Liver (tissue), 9 donors: ENCODE data around the gene ERBB3. TPM values are rescaled to one million over a fixed set of nuclear protein-coding genes. Genes with fewer than 3 reads are reported as not detected.

ENCODE experiments used
- DNase-seq: peaks from one replicate; pipeline ENCODE4 v3.0.0-alpha.2; 2017; ENCODE audit warnings: low spot score
- H3K27ac ChIP-seq, 2 donors: one replicate each; pipeline ENCODE4 v1.7.0; 2013; ENCODE audit warnings: inconsistent platforms in 2 of 2, low read length in 2 of 2, control low read depth in 1 of 2, low read depth in 1 of 2, mild to moderate bottlenecking in 1 of 2
- H3K27me3 ChIP-seq, 4 donors: one replicate each; pipeline versions ENCODE4 v1.6.1 to v1.7.0; 2013; ENCODE audit warnings: low read length in 3 of 4, inconsistent platforms in 1 of 4, mild to moderate bottlenecking in 1 of 4, moderate library complexity in 1 of 4; ENCODE audit not compliant: control insufficient read depth in 4 of 4, insufficient read depth in 4 of 4
- H3K36me3 ChIP-seq, 4 donors: one replicate each; pipeline versions ENCODE4 v1.6.1 to v1.7.0; 2013; ENCODE audit warnings: low read length in 3 of 4, mild to moderate bottlenecking in 3 of 4, low read depth in 1 of 4, moderate library complexity in 1 of 4; ENCODE audit not compliant: control insufficient read depth in 4 of 4, insufficient read depth in 3 of 4
- H3K4me1 ChIP-seq, 4 donors: one replicate each; pipeline versions ENCODE4 v1.6.1 to v1.7.0; 2013; ENCODE audit warnings: low read length in 3 of 4, mild to moderate bottlenecking in 3 of 4, moderate library complexity in 1 of 4; ENCODE audit not compliant: control insufficient read depth in 4 of 4, insufficient read depth in 4 of 4
- H3K4me3 ChIP-seq, 3 donors: one replicate each; pipeline versions ENCODE4 v1.6.1 to v1.7.0; 2013; ENCODE audit warnings: low read length in 3 of 3, control low read depth in 1 of 3, low read depth in 1 of 3, mild to moderate bottlenecking in 1 of 3
- H3K9ac ChIP-seq, 2 donors: one replicate each; pipeline ENCODE4 v1.7.0; 2013; ENCODE audit warnings: low read length in 2 of 2, mild to moderate bottlenecking in 2 of 2, moderate library complexity in 2 of 2, control low read depth in 1 of 2, low read depth in 1 of 2
- H3K9me3 ChIP-seq, 4 donors: one replicate each; pipeline versions ENCODE4 v1.6.1 to v1.7.0; 2013; ENCODE audit warnings: low read length in 3 of 4; ENCODE audit not compliant: control insufficient read depth in 4 of 4
- HNF4A ChIP-seq, 2 donors: conservative IDR thresholded peaks; 2 replicates each; pipeline ENCODE4 v1.6.1; 2016; ENCODE audit warnings: antibody characterized with exemption in 2 of 2, mild to moderate bottlenecking in 2 of 2
- HNF4G ChIP-seq: IDR thresholded peaks from 2 replicates; pipeline ENCODE4 v1.6.1; 2016; ENCODE audit warnings: antibody characterized with exemption
- NR2F2 ChIP-seq: IDR thresholded peaks from 2 replicates; pipeline ENCODE4 v1.6.1; 2016; ENCODE audit warnings: antibody characterized with exemption
- RAD21 ChIP-seq, 2 donors: IDR thresholded peaks; 2 replicates each; pipeline ENCODE4 v1.6.1; 2016; ENCODE audit warnings: antibody characterized with exemption in 2 of 2, mild to moderate bottlenecking in 2 of 2
- REST ChIP-seq: IDR thresholded peaks from 2 replicates; pipeline ENCODE4 v1.6.1; 2016; ENCODE audit warnings: antibody characterized with exemption, mild to moderate bottlenecking
- RXRA ChIP-seq, 2 donors: IDR thresholded peaks; 2 replicates each; pipeline ENCODE4 v1.6.1; 2017 to 2018; ENCODE audit warnings: antibody characterized with exemption in 2 of 2, mild to moderate bottlenecking in 1 of 2
- SP1 ChIP-seq: IDR thresholded peaks from 2 replicates; pipeline ENCODE4 v1.6.1; 2018; ENCODE audit warnings: antibody characterized with exemption, mild to moderate bottlenecking
- YY1 ChIP-seq: IDR thresholded peaks from 2 replicates; pipeline ENCODE4 v1.6.1; 2016; ENCODE audit warnings: antibody characterized with exemption, mild to moderate bottlenecking
- ZBTB33 ChIP-seq: IDR thresholded peaks from 2 replicates; pipeline ENCODE4 v1.6.1; 2016; ENCODE audit warnings: antibody characterized with exemption
- WGBS: extraction: QIAGEN DNeasy Blood & Tissue Kit; methylation state at CpG from one replicate; pipeline ENCODE4 v1.1.7; 2013; 5-methylcytosine and 5-hydroxymethylcytosine counted together
- polyA plus RNA-seq, 2 donors: library from polyadenylated mRNA; stranded (reverse) in 1 of 2; unstranded in 1 of 2; fragments of 200-250 nt in 1 of 2; fragments of >200 nt in 1 of 2; fragmentation: Nextera tagmentation in 1 of 2; extraction: Ambion mirVana in 1 of 2; gene quantifications; one replicate each; pipeline versions ENCODE4 v1.2.1 to v1.2.3, GENCODE V29; 2013 to 2015
- total RNA-seq, 2 donors: library from RNA; depleted of rRNA; stranded (reverse); fragments of >200 nt; gene quantifications; one replicate each; pipeline ENCODE4 v1.2.3, GENCODE V29; 2014
- TF ChIP-seq, protein P1 (sequence below): IDR thresholded peaks from 2 replicates; pipeline ENCODE4 v1.6.1; 2016; ENCODE audit warnings: antibody characterized with exemption
- donor health status: healthy.
- donor health status: healthy.
- donor health status: healthy.
- donor health status: healthy.
- donor health status: healthy.

Gene ERBB3
- total and polyA plus RNA-seq, 4 donors = 32.4 to 141 (median 51.6) TPM

DNA sequence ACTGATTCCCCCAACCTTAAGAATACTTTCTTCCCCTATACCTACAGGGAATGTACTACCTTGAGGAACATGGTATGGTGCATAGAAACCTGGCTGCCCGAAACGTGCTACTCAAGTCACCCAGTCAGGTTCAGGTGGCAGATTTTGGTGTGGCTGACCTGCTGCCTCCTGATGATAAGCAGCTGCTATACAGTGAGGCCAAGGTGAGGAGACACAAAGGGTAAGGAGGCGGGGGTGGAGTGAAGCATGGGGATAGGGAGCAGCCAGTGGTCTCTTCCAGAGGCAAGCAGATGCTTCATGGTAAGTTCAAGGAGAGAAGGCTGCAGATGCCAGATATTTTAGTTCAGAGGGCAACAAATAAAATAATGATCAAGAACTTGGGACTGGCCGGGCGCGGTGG lies 17.8 kb downstream of the ERBB3 start:
- no peak for DNase-seq
- no peak overlapping the region for H3K27ac ChIP-seq
- no peaks in the 10 kb centered on the region for H3K4me1 ChIP-seq
- 92% methylated on average over 6 of the region's 6 CpGs for WGBS
- no peak overlapping the region for H3K9ac ChIP-seq
- H3K27me3 ChIP-seq = no peaks in the 10 kb centered on the region
- H3K4me3 ChIP-seq = no peak overlapping the region
- peaks cover 19 to 79% (median 64%) of the 10 kb centered on the region in 4 donors for H3K36me3 ChIP-seq
- no peaks in the 10 kb centered on the region for H3K9me3 ChIP-seq
- no peak for TF ChIP-seq SP1
- no peak for TF ChIP-seq ZBTB33
- TF ChIP-seq, protein P1, sequence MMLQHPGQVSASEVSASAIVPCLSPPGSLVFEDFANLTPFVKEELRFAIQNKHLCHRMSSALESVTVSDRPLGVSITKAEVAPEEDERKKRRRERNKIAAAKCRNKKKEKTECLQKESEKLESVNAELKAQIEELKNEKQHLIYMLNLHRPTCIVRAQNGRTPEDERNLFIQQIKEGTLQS = no peak
- no peak for TF ChIP-seq HNF4G
- TF ChIP-seq RXRA (IDR thresholded peaks at IDR 0.05) = no peak

DNA sequence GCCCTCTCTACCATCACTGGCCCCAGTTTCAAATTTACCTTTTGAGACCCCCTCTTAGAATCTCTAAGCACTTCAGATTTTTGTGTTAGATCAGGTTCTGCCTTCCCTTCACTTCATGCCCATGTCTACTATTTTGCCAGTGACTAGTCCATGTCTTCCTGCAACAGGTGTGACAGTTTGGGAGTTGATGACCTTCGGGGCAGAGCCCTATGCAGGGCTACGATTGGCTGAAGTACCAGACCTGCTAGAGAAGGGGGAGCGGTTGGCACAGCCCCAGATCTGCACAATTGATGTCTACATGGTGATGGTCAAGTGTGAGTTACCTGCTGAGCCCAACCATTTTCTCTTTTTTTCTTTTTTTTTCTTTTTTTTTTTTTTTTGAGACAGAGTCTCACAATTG lies 18.6 kb downstream of the ERBB3 start:
- Histone ChIP-seq H3K9me3 (no peaks in the 10 kb centered on the region), H3K4me3 (no peak overlapping the region), H3K27ac (no peak overlapping the region), H3K36me3 (peaks cover 19 to 71% (median 58%) of the 10 kb centered on the region in 4 donors), H3K9ac (no peak overlapping the region), H3K4me1 (peaks cover 0 to 8% (median under 1%) of the 10 kb centered on the region in 4 donors), H3K27me3 (no peaks in the 10 kb centered on the region)
- TF ChIP-seq NR2F2 = no peak
- peak; percentile 44 to 76 for TF ChIP-seq RXRA (IDR thresholded peaks at IDR 0.05)
- WGBS = 71% methylated on average over 3 of the region's 3 CpGs
- DNase-seq = no peak

DNA sequence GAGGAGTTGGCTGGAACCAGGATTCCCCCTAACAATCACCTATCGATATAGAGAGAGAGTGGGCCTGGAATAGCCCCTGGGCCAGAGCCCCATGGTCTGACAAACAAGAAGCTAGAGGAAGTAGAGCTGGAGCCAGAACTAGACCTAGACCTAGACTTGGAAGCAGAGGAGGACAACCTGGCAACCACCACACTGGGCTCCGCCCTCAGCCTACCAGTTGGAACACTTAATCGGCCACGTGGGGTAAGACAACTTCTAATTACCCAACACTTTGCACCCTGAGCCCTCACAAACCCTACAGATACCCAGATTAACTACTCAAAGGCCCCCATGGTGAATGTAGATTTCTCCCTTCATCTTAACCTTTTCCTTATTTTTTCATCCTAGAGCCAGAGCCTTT lies 19.8 kb downstream of the ERBB3 start:
- TF ChIP-seq HNF4A (conservative IDR thresholded peaks at IDR 0.05) (no peak), SP1 (no peak), REST (no peak), YY1 (no peak), RAD21 (IDR thresholded peaks at IDR 0.05) (no peak)
- no peaks in the 10 kb centered on the region for H3K9me3 ChIP-seq
- no peak for DNase-seq
- 62% methylated on average over 4 of the region's 4 CpGs for WGBS
- H3K9ac ChIP-seq = no peak overlapping the region
- H3K36me3 ChIP-seq = peaks cover 19 to 63% (median 49%) of the 10 kb centered on the region in 4 donors
- H3K4me1 ChIP-seq = peaks cover 0 to 11% (median 2%) of the 10 kb centered on the region in 4 donors
- H3K4me3 ChIP-seq = no peak overlapping the region
- H3K27ac ChIP-seq = no peak overlapping the region
- H3K27me3 ChIP-seq = no peaks in the 10 kb centered on the region
